NCI-H748 (cell line): ENCODE data around the gene TRIP10.
"Not testable (repeated sequence)": the region's sequence is repeated elsewhere in the genome, so short reads cannot be mapped to it uniquely, and the experiment has no call there.

Experiments
- DNase-seq: peaks from one replicate; lab custom pipeline; 2025; ENCODE audit not compliant: unreplicated experiment; lab: John Stamatoyannopoulos, UW

Gene TRIP10

GRCh38 chr19:6793973-6794372 is 54.5 kb downstream of the TRIP10 start:
- DNase-seq, result no peak

DNA sequence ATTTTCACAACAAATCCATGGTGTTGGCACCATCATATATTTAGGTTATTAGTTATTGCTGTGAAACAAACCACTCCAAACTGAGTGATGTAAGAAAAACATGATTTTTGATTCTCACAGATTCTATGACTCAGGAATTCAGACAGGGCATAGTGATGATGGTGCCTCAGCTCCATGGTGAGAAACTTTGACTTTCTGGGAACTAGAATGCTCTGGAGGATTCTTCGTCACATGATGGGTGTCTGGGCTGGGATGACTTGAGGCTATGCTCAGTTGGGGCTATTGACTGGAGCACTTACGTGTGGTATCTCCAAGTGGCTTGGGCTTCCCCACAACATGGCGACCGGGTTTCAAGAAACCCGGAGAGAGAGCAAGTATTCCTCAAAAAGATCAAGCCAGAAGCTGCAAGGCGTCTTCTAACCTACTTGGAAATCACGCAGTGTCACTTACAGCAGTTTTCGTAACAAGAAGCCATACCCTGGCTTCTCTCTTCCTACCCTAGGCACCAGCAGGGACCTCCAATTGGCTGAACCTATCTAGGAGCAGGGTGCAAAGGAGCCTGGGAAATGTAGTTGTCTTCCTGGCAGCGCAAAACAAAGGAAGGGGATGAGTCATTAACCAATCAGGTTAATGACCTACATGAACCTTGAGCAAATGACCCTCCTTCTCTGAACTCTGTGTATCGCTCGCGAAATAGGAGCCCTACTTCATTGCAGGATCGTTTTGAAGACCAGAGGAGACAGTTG is 55.4 kb downstream of the TRIP10 start:
- no peak for DNase-seq

DNA sequence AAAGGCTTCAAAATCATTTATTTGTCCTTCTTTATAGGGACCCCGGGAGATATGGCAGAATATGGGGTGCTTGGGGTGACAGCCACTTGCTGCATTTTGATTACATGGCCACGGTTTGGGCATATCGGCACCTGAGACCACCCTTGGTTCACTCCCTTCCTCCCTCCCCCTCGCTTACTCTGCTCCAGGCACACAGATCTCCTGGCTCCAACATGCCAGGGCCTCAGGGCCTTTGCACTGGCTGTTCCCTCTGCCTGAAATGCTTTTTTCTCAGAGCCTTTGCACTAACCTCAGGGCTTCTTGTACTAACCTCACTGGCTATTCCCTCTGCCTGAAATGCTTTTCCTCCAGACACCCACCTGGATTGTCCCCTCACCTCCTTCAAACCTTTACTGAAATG is 56.8 kb downstream of the TRIP10 start:
- DNase-seq, result no peak

DNA sequence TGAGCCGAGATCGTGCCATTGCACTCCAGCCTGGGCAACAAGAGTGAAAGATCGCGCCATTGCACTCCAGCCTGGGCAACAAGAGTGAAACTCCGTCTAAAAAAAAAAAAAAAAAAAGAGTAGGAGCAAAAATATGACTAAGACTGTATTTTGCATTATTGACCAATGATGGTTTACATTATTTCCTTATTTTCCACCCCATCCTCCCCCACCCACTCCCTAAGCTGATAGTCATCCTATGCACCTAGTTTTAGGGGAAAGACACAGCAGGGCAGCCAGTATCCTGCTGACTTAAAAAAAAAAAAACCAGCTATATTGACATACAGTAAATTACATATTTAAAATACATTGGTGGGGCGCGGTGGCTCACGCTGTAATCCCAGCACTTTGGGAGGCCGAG is 58.2 kb downstream of the TRIP10 start:
- no peak for DNase-seq

DNA sequence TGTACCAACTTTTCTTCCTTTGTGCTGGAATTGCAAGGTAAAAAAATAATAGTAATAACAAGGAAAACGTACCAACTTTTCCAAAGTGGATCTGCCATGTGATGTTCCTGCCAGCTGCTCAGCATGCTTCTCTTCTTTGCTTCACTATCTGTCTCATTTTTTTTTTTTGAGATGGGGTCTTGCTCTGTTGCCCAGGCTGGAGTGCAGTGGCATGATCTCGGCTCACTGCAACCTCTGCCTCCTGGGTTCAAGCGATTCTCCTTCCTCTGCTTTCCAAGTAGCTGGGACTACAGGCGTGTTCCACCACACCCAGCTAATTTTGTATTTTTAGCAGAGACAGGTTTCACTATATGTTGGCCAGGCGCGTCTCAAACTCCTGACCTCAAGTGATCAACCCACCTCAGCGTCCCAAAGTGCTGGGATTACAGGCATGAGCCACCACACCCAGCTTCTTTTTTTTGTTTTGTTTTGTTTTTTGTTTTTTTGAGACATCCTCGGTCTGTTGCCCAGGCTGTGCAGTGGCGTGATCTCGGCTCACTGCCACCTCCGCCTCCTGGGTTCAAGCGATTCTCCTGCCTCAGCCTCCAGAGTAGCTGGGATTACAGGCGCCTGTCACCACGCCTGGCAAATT is 60.8 kb downstream of the TRIP10 start:
- not testable (repeated sequence) for DNase-seq

GRCh38 chr19:6800991-6801484 is 61.6 kb downstream of the TRIP10 start:
- no peak for DNase-seq
